CD4-positive, alpha-beta memory T cell (primary cell): Measurements from ENCODE around the gene RIT1. TPM values are rescaled to one million over a fixed set of nuclear protein-coding genes. Genes with fewer than 3 reads are reported as not detected.
"Not testable (repeated sequence)": the region's sequence is repeated elsewhere in the genome, so short reads cannot be mapped to it uniquely, and the experiment has no call there.

Experiments used
- CTCF ChIA-PET: fragments of 350-600 bp; sonication (Branson Sonifier 250); formaldehyde crosslinking; loops from one replicate; lab custom pipeline; 2021; ENCODE audit warnings: inconsistent platforms; ENCODE audit not compliant: partially characterized antibody; lab: Charles Lee
- POLR2A ChIA-PET: fragments of 350-600 bp; sonication (Branson Sonifier 250); formaldehyde crosslinking; loops from one replicate; lab custom pipeline; 2021; ENCODE audit not compliant: partially characterized antibody; lab: Charles Lee
- DNase-seq, 5 donors: peaks; one replicate each; pipeline versions ENCODE4 v3.0.0 to v3.0.0-alpha.2; 2020 to 2022; ENCODE audit warnings: mixed read lengths in 1 of 5
- H3K27ac ChIP-seq: one replicate; pipeline ENCODE4 v1.7.0; 2013; ENCODE audit warnings: low read depth, low read length
- H3K27me3 ChIP-seq: 2 replicates; pipeline ENCODE4 v1.7.0; 2013; ENCODE audit warnings: mild to moderate bottlenecking, low read length, moderate library complexity; ENCODE audit not compliant: insufficient read depth
- H3K36me3 ChIP-seq: 2 replicates; pipeline ENCODE4 v1.7.0; 2013; ENCODE audit warnings: mild to moderate bottlenecking, low read length, moderate library complexity; ENCODE audit not compliant: insufficient read depth
- H3K4me1 ChIP-seq: 2 replicates; pipeline ENCODE4 v1.7.0; 2013; ENCODE audit warnings: mild to moderate bottlenecking, low read length, moderate library complexity; ENCODE audit not compliant: insufficient read depth
- H3K4me3 ChIP-seq, 2 donors: one replicate each; pipeline ENCODE4 v1.7.0; 2013; ENCODE audit warnings: low read length in 2 of 2, mild to moderate bottlenecking in 1 of 2
- H3K9me3 ChIP-seq, 2 donors: one replicate each; pipeline ENCODE4 v1.7.0; 2013; ENCODE audit warnings: low read length in 2 of 2, control low read depth in 1 of 2; ENCODE audit not compliant: control insufficient read depth in 1 of 2
- H3K27ac Mint-ChIP-seq, 7 donors: one replicate each; pipeline ENCODE4 v1.8.0; 2020 to 2021; ENCODE audit warnings: mixed read lengths in 7 of 7, mild to moderate bottlenecking in 6 of 7, inconsistent platforms in 3 of 7, moderate library complexity in 3 of 7
- H3K27me3 Mint-ChIP-seq, 2 donors: one replicate each; pipeline ENCODE4 v1.8.0; 2020 to 2021; ENCODE audit warnings: mixed read lengths in 2 of 2
- H3K36me3 Mint-ChIP-seq, 2 donors: one replicate each; pipeline ENCODE4 v1.8.0; 2020 to 2021; ENCODE audit warnings: mixed read lengths in 2 of 2, inconsistent platforms in 1 of 2, mild to moderate bottlenecking in 1 of 2
- H3K4me1 Mint-ChIP-seq, 4 donors: one replicate each; pipeline ENCODE4 v1.8.0; 2020 to 2021; ENCODE audit warnings: mixed read lengths in 4 of 4, mild to moderate bottlenecking in 1 of 4
- H3K4me3 Mint-ChIP-seq, 8 donors: one replicate each; pipeline ENCODE4 v1.8.0; 2020 to 2021; ENCODE audit warnings: mixed read lengths in 8 of 8, mild to moderate bottlenecking in 7 of 8, moderate library complexity in 6 of 8, inconsistent platforms in 3 of 8
- H3K9me3 Mint-ChIP-seq, 8 donors: one replicate each; pipeline ENCODE4 v1.8.0; 2020 to 2021; ENCODE audit warnings: mixed read lengths in 8 of 8, mild to moderate bottlenecking in 5 of 8, inconsistent platforms in 3 of 8, moderate library complexity in 1 of 8
- intact Hi-C: fragments of 100-400 bp; cut with micrococcal nuclease; formaldehyde crosslinking; loops from one replicate; pipeline ENCODE4 v1.15.1; 2023
- polyA plus RNA-seq, 2 donors: library from polyadenylated mRNA; unstranded; fragments of 300-500 nt; fragmentation: Illumina TruSeq; gene quantifications; one replicate each; pipeline ENCODE4 v1.2.3, GENCODE V29; 2021
- total RNA-seq, 2 experiments: library from RNA; stranded (reverse); gene quantifications; one replicate each; pipeline ENCODE4 v1.2.3, GENCODE V29; 2021

The RIT1 gene
- total and polyA plus RNA-seq, 4 experiments from 2014 or later, result 14.1 to 48.0 (median 32.7) TPM

- H3K4me1 ChIP-seq, result peaks cover 50% of the 10 kb centered on the region
- Mint-ChIP-seq H3K9me3 (no peaks in the 10 kb centered on the region), H3K27me3 (no peaks in the 10 kb centered on the region), H3K36me3 (peaks cover 12 to 26% of the 10 kb centered on the region in 2 donors), H3K4me1 (peaks cover 10 to 24% (median 16%) of the 10 kb centered on the region in 4 donors), H3K4me3 (no peak within 1 kb of the TSS), H3K27ac (peak within 1 kb of the TSS in 1 of 7 donors; percentile 73)
- H3K27ac ChIP-seq, result peak within 1 kb of the TSS; percentile 95
- CTCF ChIA-PET, result interaction anchor here (0.7 to 6.4 kb wide), 9 partner anchors 8 to 132 kb away, joined by 3 to 65 read pairs (median 3); partner anchors contain the start of gene ARHGEF2
- no peaks in the 10 kb centered on the region for H3K27me3 ChIP-seq
- no peaks in the 10 kb centered on the region for H3K9me3 ChIP-seq
- peak; percentile 93 to 98 (median 97) for DNase-seq
- peaks cover 31% of the 10 kb centered on the region for H3K36me3 ChIP-seq
- H3K4me3 ChIP-seq, result peak within 1 kb of the TSS; percentile 71 to 86
- POLR2A ChIA-PET, result interaction anchor here (0.6 to 6.8 kb wide), 20 partner anchors 8 to 120 kb away, joined by 3 to 99 read pairs (median 5); partner anchors contain the start of genes ARHGEF2, GON4L, LAMTOR2 and SSR2
- intact Hi-C loops, result loop anchor here (1.0 to 5.0 kb wide), 6 partner anchors 23 to 278 kb away; partner anchors contain the start of genes ARHGEF2, GON4L, LAMTOR2 and PMF1
Measured at GRCh38 chr1:155934097-155934935, 23.2 kb upstream of the RIT1 start, which contains the start of gene KHDC4. KHDC4 (minus strand) TSS chr1:155934413; CDS start chr1:155934373, 40 bp downstream.

GRCh38 chr1:155933591-155934096 is 22.5 kb upstream of the RIT1 start:
- Histone ChIP-seq H3K4me1 (peaks cover 50% of the 10 kb centered on the region), H3K27ac (peak overlapping the region; percentile 95), H3K9me3 (no peaks in the 10 kb centered on the region), H3K36me3 (peaks cover 37% of the 10 kb centered on the region), H3K27me3 (no peaks in the 10 kb centered on the region), H3K4me3 (peak overlapping the region; percentile 71 to 86)
- POLR2A ChIA-PET, result interaction anchor here (0.9 to 6.8 kb wide), 16 partner anchors 10 to 121 kb away, joined by 3 to 99 read pairs (median 6); partner anchors contain the start of genes ARHGEF2, LAMTOR2, SSR2 and SYT11
- intact Hi-C loops, result loop anchor here (1.0 to 5.0 kb wide), 6 partner anchors 22 to 279 kb away; partner anchors contain the start of genes ARHGEF2, GON4L, LAMTOR2 and PMF1
- no peak for DNase-seq
- Mint-ChIP-seq H3K36me3 (peaks cover 17 to 31% of the 10 kb centered on the region in 2 donors), H3K27ac (no peak overlapping the region), H3K4me3 (no peak overlapping the region), H3K27me3 (no peaks in the 10 kb centered on the region), H3K9me3 (no peaks in the 10 kb centered on the region), H3K4me1 (peaks cover 15 to 28% (median 17%) of the 10 kb centered on the region in 4 donors)
- CTCF ChIA-PET, result interaction anchor here (1.1 to 6.4 kb wide), 6 partner anchors 9 to 56 kb away, joined by 3 to 65 read pairs (median 4); partner anchors contain the start of gene ARHGEF2

GRCh38 chr1:155932487-155932886 is 21.3 kb upstream of the RIT1 start:
- intact Hi-C loops, result loop anchor here (5.0 kb wide), 1 partner anchor 280 kb away; the partner anchor contains the start of gene PMF1
- peak overlapping the region; percentile 95 for H3K27ac ChIP-seq
- peaks cover 7 to 24% (median 11%) of the 10 kb centered on the region in 4 donors for H3K4me1 Mint-ChIP-seq
- H3K27me3 ChIP-seq, result no peaks in the 10 kb centered on the region
- peaks cover 43% of the 10 kb centered on the region for H3K4me1 ChIP-seq
- peak overlapping the region in 7 of 8 donors; percentile 17 to 80 (median 50) for H3K4me3 Mint-ChIP-seq
- no peaks in the 10 kb centered on the region for H3K27me3 Mint-ChIP-seq
- H3K36me3 ChIP-seq, result peaks cover 45% of the 10 kb centered on the region
- no peaks in the 10 kb centered on the region for H3K9me3 Mint-ChIP-seq
- ChIA-PET CTCF (interaction anchor here (1.1 to 6.4 kb wide), 6 partner anchors 11 to 57 kb away, joined by 3 to 65 read pairs (median 4); partner anchors contain the start of gene ARHGEF2), POLR2A (interaction anchor here (0.6 to 6.8 kb wide), 9 partner anchors 10 to 88 kb away, joined by 3 to 99 read pairs (median 11); partner anchors contain the start of genes ARHGEF2, SSR2 and SYT11)
- H3K4me3 ChIP-seq, result no peak overlapping the region
- H3K27ac Mint-ChIP-seq, result peak overlapping the region in 4 of 7 donors; percentile 30 to 68 (median 56)
- H3K9me3 ChIP-seq, result no peaks in the 10 kb centered on the region
- DNase-seq, result no peak
- H3K36me3 Mint-ChIP-seq, result peaks cover 17 to 40% of the 10 kb centered on the region in 2 donors

- H3K4me3 ChIP-seq, result no peak overlapping the region
- H3K27me3 ChIP-seq, result no peaks in the 10 kb centered on the region
- H3K4me1 Mint-ChIP-seq, result peaks cover 7 to 25% (median 11%) of the 10 kb centered on the region in 4 donors
- no peaks in the 10 kb centered on the region for H3K27me3 Mint-ChIP-seq
- H3K9me3 ChIP-seq, result no peaks in the 10 kb centered on the region
- peak overlapping the region; percentile 5 for H3K27ac ChIP-seq
- peak overlapping the region in 5 of 8 donors; percentile 48 to 80 (median 58) for H3K4me3 Mint-ChIP-seq
- H3K4me1 ChIP-seq, result peaks cover 43% of the 10 kb centered on the region
- peaks cover 49% of the 10 kb centered on the region for H3K36me3 ChIP-seq
- CTCF ChIA-PET, result interaction anchor here (1.1 to 6.4 kb wide), 5 partner anchors 10 to 58 kb away, joined by 3 to 65 read pairs (median 4); partner anchors contain the start of gene ARHGEF2
- intact Hi-C loops, result loop anchor here (5.0 kb wide), 1 partner anchor 280 kb away; the partner anchor contains the start of gene PMF1
- DNase-seq, result no peak
- POLR2A ChIA-PET, result interaction anchor here (1.0 to 6.8 kb wide), 6 partner anchors 10 to 63 kb away, joined by 4 to 99 read pairs (median 11); partner anchors contain the start of gene ARHGEF2
- peak overlapping the region in 3 of 7 donors; percentile 8 to 72 (median 57) for H3K27ac Mint-ChIP-seq
- no peaks in the 10 kb centered on the region for H3K9me3 Mint-ChIP-seq
- H3K36me3 Mint-ChIP-seq, result peaks cover 19 to 43% of the 10 kb centered on the region in 2 donors
Measured at GRCh38 chr1:155932081-155932480, 20.9 kb upstream of the RIT1 start.

GRCh38 chr1:155931332-155932038 is 20.3 kb upstream of the RIT1 start:
- Histone ChIP-seq H3K27ac (peak overlapping the region; percentile 24), H3K27me3 (no peaks in the 10 kb centered on the region), H3K9me3 (no peaks in the 10 kb centered on the region), H3K4me1 (peaks cover 43% of the 10 kb centered on the region), H3K36me3 (peaks cover 55% of the 10 kb centered on the region), H3K4me3 (no peak overlapping the region)
- peak overlapping the region in 5 of 7 donors; percentile 30 to 81 (median 66) for H3K27ac Mint-ChIP-seq
- H3K27me3 Mint-ChIP-seq, result no peaks in the 10 kb centered on the region
- H3K36me3 Mint-ChIP-seq, result peaks cover 25 to 49% of the 10 kb centered on the region in 2 donors
- peaks cover 7 to 27% (median 12%) of the 10 kb centered on the region in 4 donors for H3K4me1 Mint-ChIP-seq
- CTCF ChIA-PET, result interaction anchor here (1.1 to 6.4 kb wide), 4 partner anchors 10 to 58 kb away, joined by 3 to 65 read pairs (median 14); partner anchors contain the start of gene ARHGEF2
- H3K9me3 Mint-ChIP-seq, result peaks cover 0 to 2% (median 0%) of the 10 kb centered on the region in 8 donors
- no peak for DNase-seq
- intact Hi-C loops, result loop anchor here (5.0 kb wide), 1 partner anchor 281 kb away; the partner anchor contains the start of gene PMF1
- H3K4me3 Mint-ChIP-seq, result peak overlapping the region in 7 of 8 donors; percentile 59 to 80 (median 70)
- POLR2A ChIA-PET, result interaction anchor here (0.9 to 6.8 kb wide), 7 partner anchors 9 to 64 kb away, joined by 3 to 99 read pairs (median 4); partner anchors contain the start of gene ARHGEF2

- not testable (repeated sequence) for H3K9me3 ChIP-seq, DNase-seq, H3K27me3 ChIP-seq, H3K4me3 ChIP-seq, H3K27me3 Mint-ChIP-seq, H3K9me3 Mint-ChIP-seq
- intact Hi-C loops, result loop anchor here (5.0 kb wide), 1 partner anchor 282 kb away; the partner anchor contains the start of gene PMF1
- ChIA-PET POLR2A (interaction anchor here (0.5 to 6.8 kb wide), 8 partner anchors 8 to 463 kb away, joined by 3 to 99 read pairs (median 3); partner anchors contain the start of gene ARHGEF2), CTCF (interaction anchor here (6.4 kb wide), 1 partner anchor 59 kb away, joined by 65 read pairs; no protein-coding TSS in a partner anchor)
- Mint-ChIP-seq H3K27ac (peak overlapping the region in 4 of 7 donors; percentile 57 to 77 (median 70)), H3K4me3 (peak overlapping the region in 7 of 8 donors; percentile 63 to 80 (median 76)), H3K36me3 (peaks cover 31 to 57% of the 10 kb centered on the region in 2 donors), H3K4me1 (peaks cover 7 to 27% (median 12%) of the 10 kb centered on the region in 4 donors)
- Histone ChIP-seq H3K36me3 (peaks cover 63% of the 10 kb centered on the region), H3K27ac (peak overlapping the region; percentile 24), H3K4me1 (peaks cover 43% of the 10 kb centered on the region)
Measured at GRCh38 chr1:155930725-155931124, 19.6 kb upstream of the RIT1 start.
